Measurements from ENCODE around the gene DNAJB5.

GRCh38 chr9:34989946-34990635, 546 bp downstream of the DNAJB5 start:
- TF ChIP-seq CTCF (conservative IDR thresholded peaks at IDR 0.05) (no peak), EZH2 (IDR thresholded peaks at IDR 0.05; ENCODE audit: low read depth) (no peak)

Measured in PC-9 (cell line).